Neural progenitor cell (in vitro differentiated cells): ENCODE measurements around the gene FBLN5. TPM values are rescaled to one million over a fixed set of nuclear protein-coding genes. Genes with fewer than 3 reads are reported as not detected.

ENCODE experiments used
- DNase-seq: peaks from one replicate; pipeline ENCODE4 v3.0.0-alpha.2; 2016; ENCODE audit warnings: low spot score
- H2AFZ ChIP-seq: fragments of 200-600 bp; sonication (generic); replicated peaks from 2 replicates; pipeline ENCODE4 v1.6.1; 2016; ENCODE audit warnings: antibody characterized with exemption
- H3F3A ChIP-seq: fragments of 200-600 bp; sonication (generic); 2 replicates; pipeline ENCODE4 v1.6.1; 2016; ENCODE audit warnings: antibody characterized with exemption, low read depth
- H3K27ac ChIP-seq: fragments of 200-600 bp; sonication (generic); 2 replicates; pipeline ENCODE4 v1.5.1; 2016; ENCODE audit warnings: mild to moderate bottlenecking
- H3K27me3 ChIP-seq: fragments of 200-600 bp; sonication (generic); 2 replicates; pipeline ENCODE4 v1.6.1; 2016; ENCODE audit warnings: mild to moderate bottlenecking, moderate library complexity
- H3K36me3 ChIP-seq: fragments of 200-600 bp; sonication (generic); 2 replicates; pipeline ENCODE4 v1.5.1; 2016
- H3K4me1 ChIP-seq: fragments of 200-600 bp; sonication (generic); 2 replicates; pipeline ENCODE4 v1.6.1; 2016; ENCODE audit warnings: mixed run types
- H3K4me2 ChIP-seq: fragments of 200-600 bp; sonication (generic); 2 replicates; pipeline ENCODE4 v1.6.1; 2016
- H3K4me3 ChIP-seq: fragments of 200-600 bp; sonication (generic); 2 replicates; pipeline ENCODE4 v1.5.1; 2016
- H3K79me2 ChIP-seq: fragments of 200-600 bp; sonication (generic); 2 replicates; pipeline ENCODE4 v1.6.1; 2016; ENCODE audit warnings: low read depth
- H3K9ac ChIP-seq: fragments of 200-600 bp; sonication (generic); 2 replicates; pipeline ENCODE4 v1.6.1; 2016
- H3K9me3 ChIP-seq: fragments of 200-600 bp; sonication (generic); 2 replicates; pipeline ENCODE4 v1.5.1; 2016; ENCODE audit warnings: low read depth
- H4K20me1 ChIP-seq: fragments of 200-600 bp; sonication (generic); 2 replicates; pipeline ENCODE4 v1.6.1; 2016; ENCODE audit warnings: low read depth
- H3K27ac Mint-ChIP-seq: 3 replicates; pipeline ENCODE4 v1.8.0; 2021; ENCODE audit warnings: mixed read lengths
- H3K27me3 Mint-ChIP-seq: 2 replicates; pipeline ENCODE4 v1.8.0; 2022; ENCODE audit warnings: low read depth, mild to moderate bottlenecking, inconsistent platforms, moderate library complexity, mixed read lengths; ENCODE audit not compliant: insufficient read depth
- H3K36me3 Mint-ChIP-seq: 3 replicates; pipeline ENCODE4 v1.8.0; 2021; ENCODE audit warnings: mixed read lengths
- H3K4me1 Mint-ChIP-seq: 3 replicates; pipeline ENCODE4 v1.8.0; 2021; ENCODE audit warnings: mixed read lengths
- H3K4me3 Mint-ChIP-seq: 3 replicates; pipeline ENCODE4 v1.8.0; 2021; ENCODE audit warnings: mild to moderate bottlenecking, moderate library complexity, mixed read lengths
- H3K9me3 Mint-ChIP-seq: 3 replicates; pipeline ENCODE4 v1.8.0; 2020; ENCODE audit warnings: mixed read lengths
- EZH2 ChIP-seq: fragments of 200-600 bp; sonication (generic); IDR thresholded peaks from 2 replicates; pipeline ENCODE4 v1.6.1; 2017; ENCODE audit warnings: antibody characterized with exemption, mild to moderate bottlenecking, moderate library complexity
- EZH2phosphoT487 ChIP-seq: fragments of 200-600 bp; sonication (generic); IDR thresholded peaks from 2 replicates; pipeline ENCODE4 v1.6.1; 2017; ENCODE audit warnings: antibody characterized with exemption
- total RNA-seq: library from RNA; depleted of rRNA; stranded (reverse); fragments of >200 nt; gene quantifications from 2 replicates; pipeline ENCODE4 v1.2.3, GENCODE V29; 2015; ENCODE audit warnings: low replicate concordance
- TF ChIP-seq, protein P1 (sequence below): fragments of 200-600 bp; sonication (generic); IDR thresholded peaks from 2 replicates; pipeline ENCODE4 v1.5.1; 2017; ENCODE audit warnings: antibody characterized with exemption, mild to moderate bottlenecking

Gene FBLN5
- total RNA-seq, 1 donor from 2014 or later, result not detected

DNA sequence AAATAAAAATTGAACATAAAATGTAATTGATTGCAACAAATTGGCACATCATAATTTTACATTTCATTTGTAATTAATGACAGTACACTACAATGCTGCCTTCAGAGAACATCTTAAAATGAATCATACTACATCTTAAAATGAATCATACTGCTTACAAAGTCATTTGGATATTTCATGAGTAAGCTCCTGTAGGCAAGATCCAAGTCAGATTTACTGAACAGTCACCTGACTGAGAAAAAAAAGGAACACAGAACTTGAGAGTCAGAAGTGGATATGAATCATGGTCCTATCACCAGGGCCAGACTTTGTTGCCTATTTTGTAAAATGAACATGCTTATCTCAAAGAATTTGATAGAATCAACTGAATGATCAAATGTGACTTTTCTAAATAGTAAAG is 32.7 kb upstream of the FBLN5 start:
- no peaks in the 10 kb centered on the region for H3K27me3 ChIP-seq
- no peak overlapping the region for H3K27ac ChIP-seq
- H3K4me3 ChIP-seq, result no peak overlapping the region
- no peaks in the 10 kb centered on the region for H3K27me3 Mint-ChIP-seq
- no peak overlapping the region for H3K4me2 ChIP-seq
- DNase-seq, result no peak
- H3K36me3 ChIP-seq, result peaks cover 15% of the 10 kb centered on the region
- H3F3A ChIP-seq, result no peaks in the 10 kb centered on the region
- H3K9ac ChIP-seq, result no peak overlapping the region
- H3K4me1 Mint-ChIP-seq, result no peaks in the 10 kb centered on the region
- H3K36me3 Mint-ChIP-seq, result peaks cover 30% of the 10 kb centered on the region
- no peaks in the 10 kb centered on the region for H3K9me3 ChIP-seq
- no peak overlapping the region for H3K27ac Mint-ChIP-seq
- H2AFZ ChIP-seq, result no peak overlapping the region
- no peaks in the 10 kb centered on the region for H3K79me2 ChIP-seq
- peaks cover 6% of the 10 kb centered on the region for H4K20me1 ChIP-seq
- TF ChIP-seq, protein P1, sequence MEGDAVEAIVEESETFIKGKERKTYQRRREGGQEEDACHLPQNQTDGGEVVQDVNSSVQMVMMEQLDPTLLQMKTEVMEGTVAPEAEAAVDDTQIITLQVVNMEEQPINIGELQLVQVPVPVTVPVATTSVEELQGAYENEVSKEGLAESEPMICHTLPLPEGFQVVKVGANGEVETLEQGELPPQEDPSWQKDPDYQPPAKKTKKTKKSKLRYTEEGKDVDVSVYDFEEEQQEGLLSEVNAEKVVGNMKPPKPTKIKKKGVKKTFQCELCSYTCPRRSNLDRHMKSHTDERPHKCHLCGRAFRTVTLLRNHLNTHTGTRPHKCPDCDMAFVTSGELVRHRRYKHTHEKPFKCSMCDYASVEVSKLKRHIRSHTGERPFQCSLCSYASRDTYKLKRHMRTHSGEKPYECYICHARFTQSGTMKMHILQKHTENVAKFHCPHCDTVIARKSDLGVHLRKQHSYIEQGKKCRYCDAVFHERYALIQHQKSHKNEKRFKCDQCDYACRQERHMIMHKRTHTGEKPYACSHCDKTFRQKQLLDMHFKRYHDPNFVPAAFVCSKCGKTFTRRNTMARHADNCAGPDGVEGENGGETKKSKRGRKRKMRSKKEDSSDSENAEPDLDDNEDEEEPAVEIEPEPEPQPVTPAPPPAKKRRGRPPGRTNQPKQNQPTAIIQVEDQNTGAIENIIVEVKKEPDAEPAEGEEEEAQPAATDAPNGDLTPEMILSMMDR, result no peak
- no peak for TF ChIP-seq EZH2phosphoT487
- TF ChIP-seq EZH2, result no peak
- no peak overlapping the region for H3K4me3 Mint-ChIP-seq
- H3K4me1 ChIP-seq, result no peaks in the 10 kb centered on the region
- peaks cover 2% of the 10 kb centered on the region for H3K9me3 Mint-ChIP-seq

DNA sequence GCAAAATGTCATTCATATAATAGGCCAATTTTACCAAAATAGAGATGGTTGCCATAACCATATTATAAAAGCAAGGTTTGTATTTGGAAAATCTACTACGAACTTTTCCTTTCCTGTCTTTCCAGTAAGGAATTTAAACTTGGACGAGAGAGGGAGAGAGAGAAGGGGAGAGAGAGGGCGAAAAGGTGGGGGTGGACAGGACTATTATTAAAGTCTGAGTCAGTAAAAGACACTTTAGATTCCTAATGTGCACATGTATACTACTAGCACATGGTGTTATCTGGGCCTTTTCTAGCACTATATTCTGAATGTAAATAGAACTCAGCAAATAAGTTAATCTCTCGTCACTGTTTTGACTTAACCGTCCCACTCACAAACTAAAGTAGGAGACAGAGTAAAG is 30.4 kb upstream of the FBLN5 start:
- TF ChIP-seq EZH2phosphoT487 (no peak), EZH2 (no peak)
- TF ChIP-seq, protein P1, result no peak
- Histone ChIP-seq H3K27me3 (no peaks in the 10 kb centered on the region), H3K79me2 (no peaks in the 10 kb centered on the region), H2AFZ (no peak overlapping the region), H3K4me2 (no peak overlapping the region), H3F3A (no peaks in the 10 kb centered on the region), H3K4me1 (no peaks in the 10 kb centered on the region), H3K27ac (no peak overlapping the region), H4K20me1 (peaks cover 6% of the 10 kb centered on the region), H3K9me3 (no peaks in the 10 kb centered on the region), H3K36me3 (peaks cover 15% of the 10 kb centered on the region), H3K9ac (no peak overlapping the region), H3K4me3 (no peak overlapping the region)
- Mint-ChIP-seq H3K36me3 (peaks cover 25% of the 10 kb centered on the region), H3K4me1 (no peaks in the 10 kb centered on the region), H3K27ac (no peak overlapping the region), H3K4me3 (no peak overlapping the region), H3K27me3 (no peaks in the 10 kb centered on the region), H3K9me3 (peaks cover 2% of the 10 kb centered on the region)
- DNase-seq, result no peak

DNA sequence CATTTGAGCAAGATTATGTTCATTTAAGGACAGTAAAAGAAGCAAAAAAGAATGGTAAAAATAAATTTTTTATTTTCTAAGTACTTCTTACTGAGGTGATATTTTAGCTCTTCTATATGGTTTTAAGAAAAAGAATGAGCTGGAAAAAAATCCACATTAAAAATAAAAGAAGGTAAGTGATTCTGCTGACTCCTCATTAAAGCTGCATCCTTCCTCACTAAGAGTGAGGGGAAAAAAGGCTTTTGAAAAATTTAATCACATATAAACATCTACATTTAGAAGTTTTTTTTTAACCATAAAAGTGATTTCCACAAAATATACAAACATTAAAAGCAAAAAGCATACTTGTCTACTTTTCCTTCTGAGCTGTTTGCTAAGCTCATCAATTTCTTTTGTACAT is 28.3 kb upstream of the FBLN5 start:
- Mint-ChIP-seq H3K27ac (no peak overlapping the region), H3K4me3 (no peak overlapping the region), H3K9me3 (peaks cover 2% of the 10 kb centered on the region), H3K27me3 (no peaks in the 10 kb centered on the region), H3K4me1 (no peaks in the 10 kb centered on the region), H3K36me3 (peaks cover 23% of the 10 kb centered on the region)
- Histone ChIP-seq H3K27ac (no peak overlapping the region), H2AFZ (no peak overlapping the region), H3K9me3 (no peaks in the 10 kb centered on the region), H3K4me2 (no peak overlapping the region), H3K27me3 (no peaks in the 10 kb centered on the region), H3K4me3 (no peak overlapping the region), H4K20me1 (no peaks in the 10 kb centered on the region), H3K79me2 (no peaks in the 10 kb centered on the region), H3K9ac (no peak overlapping the region), H3K36me3 (peaks cover 25% of the 10 kb centered on the region), H3K4me1 (no peaks in the 10 kb centered on the region), H3F3A (no peaks in the 10 kb centered on the region)
- TF ChIP-seq, protein P1, result no peak
- no peak for TF ChIP-seq EZH2phosphoT487
- TF ChIP-seq EZH2, result no peak
- no peak for DNase-seq
